ENCODE data around the gene RERE.

Gene RERE

GRCh38 chr1:8333246-8333987 lies 484.0 kb downstream of the RERE start:
- no peak overlapping the region for H3K4me3 ChIP-seq (ENCODE audit: low read depth, low read length)
- DNase-seq (ENCODE audit: low read depth), result no peak

GRCh38 chr1:8332806-8333205 lies 484.6 kb downstream of the RERE start:
- DNase-seq (ENCODE audit: low read depth), result no peak
- H3K4me3 ChIP-seq (ENCODE audit: low read depth, low read length), result no peak overlapping the region

DNA sequence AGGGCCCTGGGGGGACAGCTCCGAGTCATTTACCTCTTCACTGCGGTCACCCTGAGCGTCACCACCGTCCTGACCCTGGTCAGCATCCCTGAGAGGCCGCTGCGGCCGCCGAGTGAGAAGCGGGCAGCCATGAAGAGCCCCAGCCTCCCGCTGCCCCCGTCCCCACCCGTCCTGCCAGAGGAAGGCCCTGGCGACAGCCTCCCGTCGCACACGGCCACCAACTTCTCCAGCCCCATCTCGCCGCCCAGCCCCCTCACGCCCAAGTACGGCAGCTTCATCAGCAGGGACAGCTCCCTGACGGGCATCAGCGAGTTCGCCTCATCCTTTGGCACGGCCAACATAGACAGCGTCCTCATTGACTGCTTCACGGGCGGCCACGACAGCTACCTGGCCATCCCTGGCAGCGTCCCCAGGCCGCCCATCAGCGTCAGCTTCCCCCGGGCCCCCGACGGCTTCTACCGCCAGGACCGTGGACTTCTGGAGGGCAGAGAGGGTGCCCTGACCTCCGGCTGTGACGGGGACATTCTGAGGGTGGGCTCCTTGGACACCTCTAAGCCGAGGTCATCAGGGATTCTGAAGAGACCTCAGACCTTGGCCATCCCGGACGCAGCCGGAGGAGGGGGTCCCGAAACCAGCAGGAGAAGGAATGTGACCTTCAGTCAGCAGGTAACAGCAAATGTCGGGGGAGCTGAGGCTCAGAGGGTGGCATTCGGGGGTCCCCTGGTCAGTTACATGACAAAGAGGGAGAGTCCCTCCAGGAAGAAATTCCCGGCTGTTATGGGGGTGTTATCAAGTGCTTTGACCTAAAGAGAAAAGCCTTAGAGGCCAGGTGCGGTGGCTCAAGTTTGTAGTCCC lies 486.9 kb downstream of the RERE start:
- H3K4me3 ChIP-seq (ENCODE audit: low read depth, low read length), result no peak overlapping the region
- no peak for DNase-seq (ENCODE audit: low read depth)

DNA sequence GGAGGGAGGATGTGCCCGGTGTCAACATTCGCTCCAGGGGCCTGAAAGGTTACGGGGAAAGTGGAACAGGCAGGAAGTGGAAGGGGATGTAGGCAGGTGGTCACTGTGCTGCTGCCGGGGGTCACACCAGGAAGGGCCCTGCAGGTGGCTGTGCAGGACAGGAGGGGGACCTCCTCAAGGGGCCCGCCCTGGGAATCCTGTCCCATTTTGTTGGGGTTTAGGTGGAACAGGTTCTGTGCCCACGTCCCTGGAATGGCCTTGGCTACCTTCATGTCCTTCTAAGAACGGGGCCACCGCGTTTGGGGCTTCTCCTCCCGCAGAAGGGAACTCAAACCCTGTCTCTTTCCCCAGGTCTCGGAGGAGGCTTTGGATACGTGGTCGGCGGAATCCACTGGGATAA lies 487.6 kb downstream of the RERE start:
- no peak overlapping the region for H3K4me3 ChIP-seq (ENCODE audit: low read depth, low read length)
- DNase-seq (ENCODE audit: low read depth), result no peak

DNA sequence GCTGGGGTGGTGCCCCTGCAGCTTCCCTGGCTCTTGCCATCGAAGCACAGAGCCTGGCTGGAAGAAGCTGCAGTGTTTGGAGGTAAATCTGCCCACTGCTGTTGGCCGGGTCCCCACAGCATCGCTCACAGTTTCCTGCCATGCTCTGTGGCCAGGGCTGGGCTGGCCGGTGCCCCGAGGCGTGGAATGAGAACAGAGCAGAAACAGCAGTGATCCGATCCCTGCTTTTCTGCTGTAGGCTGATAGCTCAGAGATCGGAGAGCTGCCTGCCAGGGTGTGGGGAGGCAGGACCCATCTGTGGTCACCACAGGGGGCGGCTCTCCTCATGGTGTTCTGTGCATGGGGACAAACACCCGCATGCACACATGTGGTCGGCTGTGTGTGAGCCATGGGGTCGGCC lies 488.0 kb downstream of the RERE start:
- no peak overlapping the region for H3K4me3 ChIP-seq (ENCODE audit: low read depth, low read length)
- no peak for DNase-seq (ENCODE audit: low read depth)

GRCh38 chr1:8328271-8328670 lies 489.2 kb downstream of the RERE start:
- no peak for DNase-seq (ENCODE audit: low read depth)
- no peak overlapping the region for H3K4me3 ChIP-seq (ENCODE audit: low read depth, low read length)

DNA sequence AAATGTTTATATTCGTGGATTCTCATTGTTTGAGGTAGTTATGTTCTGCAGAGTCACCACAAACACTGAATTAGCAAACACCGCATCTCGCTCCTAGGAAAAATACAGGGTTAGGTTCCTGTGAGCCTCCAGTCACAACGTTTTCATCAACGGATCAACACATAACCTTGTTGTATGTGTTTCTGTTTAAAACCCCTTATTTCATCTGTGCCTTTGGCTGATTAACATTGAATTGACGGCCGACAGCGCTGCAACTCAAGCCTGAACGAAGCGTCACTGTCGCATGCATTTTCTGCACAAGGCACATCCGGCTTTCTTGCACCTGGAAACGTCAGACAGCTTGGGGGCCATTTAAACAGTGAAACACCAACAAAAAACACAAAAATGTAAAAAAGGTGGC lies 491.2 kb downstream of the RERE start:
- DNase-seq (ENCODE audit: low read depth), result no peak
- H3K4me3 ChIP-seq (ENCODE audit: low read depth, low read length), result no peak overlapping the region

DNA sequence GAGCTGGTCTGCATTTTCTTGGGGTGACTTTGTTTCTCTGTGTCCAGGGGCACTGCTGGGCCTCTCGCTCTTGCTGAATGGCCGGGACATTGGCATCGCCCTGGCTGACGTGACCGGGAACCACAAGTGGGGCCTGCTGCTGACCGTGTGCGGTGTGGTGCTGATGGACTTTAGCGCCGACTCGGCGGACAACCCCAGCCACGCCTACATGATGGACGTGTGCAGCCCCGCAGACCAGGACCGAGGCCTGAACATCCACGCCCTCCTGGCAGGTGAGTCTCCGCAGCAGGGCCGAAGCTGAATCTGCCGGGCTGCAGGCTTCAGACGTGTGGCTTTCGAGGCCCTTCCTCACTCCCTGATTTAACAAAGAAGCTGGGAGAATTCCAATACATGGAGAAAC lies 491.7 kb downstream of the RERE start:
- no peak overlapping the region for H3K4me3 ChIP-seq (ENCODE audit: low read depth, low read length)
- no peak for DNase-seq (ENCODE audit: low read depth)

DNA sequence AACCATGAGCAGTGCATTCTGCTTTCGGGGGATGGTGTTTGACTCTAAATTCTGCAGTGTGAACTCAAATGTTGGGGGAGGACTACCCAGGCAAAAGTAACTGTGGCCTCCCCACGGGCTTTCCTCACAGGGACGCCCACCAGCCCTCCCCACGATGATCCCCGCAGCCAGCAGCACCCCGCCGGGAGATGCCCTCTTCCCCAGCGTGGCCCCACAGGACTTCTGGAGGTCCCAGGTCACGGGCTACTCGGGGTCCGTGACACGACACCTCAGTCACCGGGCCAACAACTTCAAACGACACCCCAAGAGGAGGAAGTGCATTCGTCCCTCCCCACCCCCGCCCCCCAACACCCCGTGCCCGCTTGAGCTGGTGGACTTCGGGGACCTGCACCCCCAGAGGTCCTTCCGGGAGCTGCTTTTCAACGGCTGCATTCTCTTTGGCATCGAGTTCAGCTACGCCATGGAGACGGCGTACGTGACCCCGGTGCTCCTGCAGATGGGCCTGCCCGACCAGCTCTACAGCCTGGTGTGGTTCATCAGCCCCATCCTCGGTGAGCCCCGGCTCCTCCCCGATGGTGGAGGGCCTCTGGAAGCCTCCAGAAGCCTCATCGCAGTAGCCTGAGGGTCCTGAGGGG lies 493.1 kb downstream of the RERE start:
- DNase-seq (ENCODE audit: low read depth), result no peak

GRCh38 chr1:8323706-8324105 lies 493.7 kb downstream of the RERE start:
- DNase-seq (ENCODE audit: low read depth), result no peak
- no peak overlapping the region for H3K4me3 ChIP-seq (ENCODE audit: low read depth, low read length)

More for the DNA sequence above, 493.1 kb downstream of the RERE start:
- H3K4me3 ChIP-seq (ENCODE audit: low read depth, low read length), result no peak overlapping the region

- no peak overlapping the region for H3K4me3 ChIP-seq (ENCODE audit: low read depth, low read length)
- DNase-seq (ENCODE audit: low read depth), result no peak
Observed at GRCh38 chr1:8321612-8322011, 495.8 kb downstream of the RERE start.

- peak overlapping the region; percentile 61 for H3K4me3 ChIP-seq (ENCODE audit: low read depth, low read length)
- no peak for DNase-seq (ENCODE audit: low read depth)
Observed at GRCh38 chr1:8318436-8318835, 499.0 kb downstream of the RERE start.

GRCh38 chr1:8317647-8318381 lies 499.6 kb downstream of the RERE start, which contains the start of gene SLC45A1:
Gene SLC45A1, plus strand, starts transcription at chr1:8318114. Its CDS starts 6,216 bp downstream, at chr1:8324330.
- H3K4me3 ChIP-seq (ENCODE audit: low read depth, low read length), result peak within 1 kb of the TSS; percentile 61
- DNase-seq (ENCODE audit: low read depth), result no peak

DNA sequence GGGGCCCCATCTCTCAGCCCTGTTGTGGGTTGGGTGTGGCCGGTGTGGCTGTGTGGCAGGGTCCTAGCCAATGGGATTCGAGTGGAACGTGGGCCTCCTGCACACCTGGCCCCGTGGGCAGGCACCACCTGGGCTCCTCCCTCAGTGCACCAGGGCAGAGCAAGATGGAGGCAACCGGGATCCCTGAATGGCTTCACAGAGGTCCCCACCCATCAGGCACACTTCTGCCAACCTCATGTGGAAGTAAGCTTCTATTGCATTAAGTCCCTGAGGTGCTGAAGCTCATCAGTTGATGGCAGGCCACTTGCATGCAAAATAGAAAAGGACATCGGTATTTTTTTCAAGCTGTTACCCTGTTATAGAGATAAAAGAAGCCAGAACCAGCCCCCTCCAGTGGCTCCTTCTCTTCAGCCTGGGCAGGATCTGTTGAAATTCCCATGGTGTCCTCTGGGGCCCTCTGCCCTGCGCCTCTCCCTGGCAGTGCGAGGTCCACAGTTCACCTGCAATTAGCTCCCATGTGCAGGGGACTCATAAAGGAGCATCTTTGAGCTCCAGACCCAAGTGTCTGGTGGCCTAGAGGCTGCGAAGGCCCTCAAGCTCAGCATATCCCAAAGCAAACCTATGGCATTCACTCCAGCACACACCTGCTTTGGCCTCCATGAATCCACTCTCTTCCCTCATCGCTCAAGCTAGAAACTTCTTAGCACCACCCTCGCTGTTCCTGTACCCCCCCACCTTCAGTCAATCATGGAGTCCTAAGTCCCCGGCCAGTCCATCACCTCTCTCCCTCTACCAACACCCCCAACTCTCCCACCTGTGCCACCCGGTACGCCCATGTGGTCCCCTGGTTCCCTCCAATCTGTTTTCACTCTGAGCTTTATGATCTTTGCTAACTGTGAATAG lies 501.6 kb downstream of the RERE start:
- H3K4me3 ChIP-seq (ENCODE audit: low read depth, low read length), result no peak overlapping the region
- no peak for DNase-seq (ENCODE audit: low read depth)

DNA sequence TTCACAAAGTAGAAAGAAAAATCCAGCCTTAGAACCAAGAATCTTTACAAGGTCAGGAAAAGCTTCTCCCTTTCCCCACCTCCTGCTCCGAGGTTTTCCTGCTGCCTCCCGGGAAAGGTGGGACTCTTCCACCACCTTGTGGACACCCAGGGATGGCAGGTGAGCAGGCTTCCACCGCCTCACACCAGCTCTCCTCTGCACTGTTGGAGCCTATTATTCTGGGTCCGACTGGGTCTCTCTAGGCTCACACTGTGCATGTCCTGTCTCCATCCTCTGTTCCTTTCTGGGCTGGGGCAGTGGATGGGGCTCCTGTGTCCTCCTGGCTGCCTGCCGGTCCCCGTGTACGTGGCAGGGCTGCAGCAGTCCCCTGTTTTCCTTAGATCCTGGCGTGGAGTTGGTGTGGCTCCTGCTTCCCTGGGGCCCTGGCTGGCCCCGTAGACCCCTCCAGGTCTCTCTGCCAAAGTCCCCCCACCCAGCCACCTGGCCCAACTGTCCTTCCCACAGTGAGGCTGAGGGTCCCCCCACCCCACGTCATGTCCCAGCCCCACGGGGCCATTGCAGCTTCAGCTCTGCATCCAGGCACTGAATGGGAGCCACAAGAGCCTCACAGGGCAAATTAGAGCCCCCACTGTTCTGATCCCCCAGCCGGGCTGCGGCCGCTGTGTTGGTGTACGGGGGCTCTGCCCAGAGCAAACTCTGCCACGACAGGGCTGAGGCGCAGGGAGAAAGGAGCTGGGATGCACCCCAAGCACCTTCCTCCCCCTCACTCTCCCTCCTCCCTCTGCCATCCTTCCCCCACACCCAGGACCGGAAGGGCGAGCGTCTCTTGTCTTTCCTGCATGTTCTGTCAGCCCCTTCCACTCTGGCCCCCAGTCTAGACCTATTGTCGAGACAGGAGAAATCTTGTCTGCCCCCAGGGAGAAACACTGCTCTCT lies 502.8 kb downstream of the RERE start:
- H3K4me3 ChIP-seq (ENCODE audit: low read depth, low read length), result no peak overlapping the region
- DNase-seq (ENCODE audit: low read depth), result peak; percentile 39

DNA sequence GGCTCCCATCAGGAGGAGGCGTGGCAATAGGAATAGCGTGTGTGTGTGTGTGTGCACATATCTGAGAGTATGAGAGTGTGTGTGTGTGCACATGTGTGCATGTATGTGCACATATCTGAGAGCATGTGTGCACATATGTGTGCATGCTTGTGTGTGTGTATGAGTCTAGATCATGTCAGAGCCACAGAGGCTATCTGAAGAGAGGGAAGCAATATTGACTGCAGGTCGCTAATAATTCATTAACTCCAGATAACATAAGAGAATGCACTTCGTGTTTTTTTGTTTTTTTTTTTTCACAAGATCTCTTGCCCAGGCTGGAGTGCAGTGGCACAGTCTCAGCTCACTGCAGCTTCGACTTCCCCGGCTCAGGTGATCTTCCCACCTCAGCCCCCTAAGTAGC lies 504.2 kb downstream of the RERE start:
- DNase-seq (ENCODE audit: low read depth), result no peak
- H3K4me3 ChIP-seq (ENCODE audit: low read depth, low read length), result no peak overlapping the region
